ENCODE measurements around the gene AGAP3. TPM values are rescaled to one million over a fixed set of nuclear protein-coding genes. Genes with fewer than 3 reads are reported as not detected.

The AGAP3 gene
- total RNA-seq, 1 donor from 2014 or later: 66.0 TPM

GRCh38 chr7:151087245-151088018, 1.2 kb downstream of the AGAP3 start:
- peak; percentile 51 for DNase-seq (ENCODE audit: low spot score)

- DNase-seq (ENCODE audit: low spot score): no peak
Observed at GRCh38 chr7:151088019-151088855, 2.0 kb downstream of the AGAP3 start.

GRCh38 chr7:151088856-151089699, 2.8 kb downstream of the AGAP3 start:
- peak; percentile 91 for DNase-seq (ENCODE audit: low spot score)

GRCh38 chr7:151089893-151090730, 3.8 kb downstream of the AGAP3 start:
- no peak for DNase-seq (ENCODE audit: low spot score)

GRCh38 chr7:151091003-151091402, 4.7 kb downstream of the AGAP3 start:
- no peak for DNase-seq (ENCODE audit: low spot score)

GRCh38 chr7:151091431-151091830, 5.2 kb downstream of the AGAP3 start:
- DNase-seq (ENCODE audit: low spot score): no peak

- DNase-seq (ENCODE audit: low spot score): no peak
Observed at GRCh38 chr7:151091988-151092387, 5.7 kb downstream of the AGAP3 start.

GRCh38 chr7:151093748-151094147, 7.5 kb downstream of the AGAP3 start:
- no peak for DNase-seq (ENCODE audit: low spot score)

GRCh38 chr7:151094675-151095074, 8.4 kb downstream of the AGAP3 start:
- no peak for DNase-seq (ENCODE audit: low spot score)

- no peak for DNase-seq (ENCODE audit: low spot score)
Observed at GRCh38 chr7:151095123-151095797, 9.0 kb downstream of the AGAP3 start.

- DNase-seq (ENCODE audit: low spot score): no peak
Observed at GRCh38 chr7:151095828-151096475, 9.7 kb downstream of the AGAP3 start.

- no peak for DNase-seq (ENCODE audit: low spot score)
Observed at GRCh38 chr7:151099486-151100211, 13.4 kb downstream of the AGAP3 start.

- no peak for DNase-seq (ENCODE audit: low spot score)
Observed at GRCh38 chr7:151100921-151101320, 14.6 kb downstream of the AGAP3 start.

- DNase-seq (ENCODE audit: low spot score): no peak
Observed at GRCh38 chr7:151101621-151102396, 15.5 kb downstream of the AGAP3 start.

- no peak for DNase-seq (ENCODE audit: low spot score)
Observed at GRCh38 chr7:151102991-151103390, 16.7 kb downstream of the AGAP3 start.

GRCh38 chr7:151103973-151104372, 17.7 kb downstream of the AGAP3 start:
- no peak for DNase-seq (ENCODE audit: low spot score)

- DNase-seq (ENCODE audit: low spot score): peak; percentile 25
Observed at GRCh38 chr7:151104411-151105235, 18.3 kb downstream of the AGAP3 start.

Measured in umbilical cord (tissue), 2 donors.